Pericardium fibroblast (primary cell): ENCODE measurements around the gene CPA1. TPM values are rescaled to one million over a fixed set of nuclear protein-coding genes. Genes with fewer than 3 reads are reported as not detected.

ENCODE experiments used
- total RNA-seq: library from RNA; depleted of rRNA; stranded (reverse); fragments of >200 nt; gene quantifications from 2 replicates; pipeline ENCODE4 v1.2.3, GENCODE V29; 2015

The CPA1 gene
- 0.70 and 0.94 TPM in 2 replicates for total RNA-seq

GRCh38 chr7:130379921-130380860 is at the start of gene CPA1:
CPA1 (plus strand) TSS chr7:130380494; CDS start chr7:130380521, 27 bp downstream.

GRCh38 chr7:130344271-130344866 is 35.9 kb upstream of the CPA1 start, which contains the start of gene CPA5:
CPA5 (plus strand) TSS chr7:130344816; CDS start chr7:130346486, 1,670 bp downstream.

Other genes starting within 250 kb of the CPA1 start
- gene TMEM209, start 175.1 kb upstream of the CPA1 start, total RNA-seq = 7.5 and 11.2 TPM in 2 replicates
- gene SSMEM1, start 172.6 kb upstream of the CPA1 start, total RNA-seq = not detected in 2 replicates
- gene CPA2, start 113.6 kb upstream of the CPA1 start, total RNA-seq = not detected in 2 replicates
- gene CPA4, start 87.3 kb upstream of the CPA1 start, total RNA-seq = 18.0 and 49.9 TPM in 2 replicates
- 0.12 TPM in 1 of 2 replicates, not detected in the other for gene CPA5, start 35.7 kb upstream of the CPA1 start, total RNA-seq
- 7.2 and 16.8 TPM in 2 replicates for gene CEP41, start 60.5 kb downstream of the CPA1 start, total RNA-seq
- gene MEST, start 111.6 kb downstream of the CPA1 start, total RNA-seq = 390 and 450 TPM in 2 replicates